ENCODE results near the gene SNAP23.

Gene SNAP23

GRCh38 chr15:42558739-42559138 is 63.3 kb downstream of the SNAP23 start:
- no peak for DNase-seq (ENCODE audit: low read depth, low spot score)

- DNase-seq (ENCODE audit: low read depth, low spot score): peak; percentile 97
Observed at GRCh38 chr15:42575188-42576039, 80.0 kb downstream of the SNAP23 start, which contains the start of gene STARD9. Gene STARD9, plus strand, starts transcription at chr15:42575606. Its CDS starts 110 bp downstream, at chr15:42575716.

DNA sequence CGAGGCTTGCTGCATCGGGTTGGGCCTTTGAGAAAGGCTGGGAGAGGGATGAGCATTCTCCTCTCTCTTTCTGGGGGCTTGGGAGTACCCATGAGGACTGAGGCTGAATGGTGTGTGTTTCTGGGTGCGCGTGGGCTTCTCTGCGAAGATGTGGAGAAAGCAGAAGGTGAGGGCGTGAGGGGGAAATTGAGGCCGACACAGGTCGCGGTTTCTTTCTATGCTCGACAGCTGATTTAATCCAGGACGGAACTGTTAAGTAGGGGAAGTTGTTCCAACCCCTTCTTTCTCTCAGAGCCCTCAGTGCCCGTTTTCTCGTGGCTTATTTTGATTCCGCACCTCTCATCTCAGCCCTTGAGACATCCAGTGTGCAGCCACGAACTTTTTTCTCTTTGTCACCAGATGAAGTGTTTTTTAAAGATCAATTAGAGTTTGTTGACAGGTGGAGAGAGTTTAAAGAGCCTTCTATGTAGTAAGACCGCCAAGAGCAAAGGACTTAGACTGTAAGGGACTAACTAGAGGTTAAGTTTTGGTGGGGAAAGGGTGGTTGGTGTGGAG is 80.7 kb downstream of the SNAP23 start:
- DNase-seq (ENCODE audit: low read depth, low spot score): no peak

GRCh38 chr15:42576776-42577175 is 81.3 kb downstream of the SNAP23 start:
- DNase-seq (ENCODE audit: low read depth, low spot score): no peak

- no peak for DNase-seq (ENCODE audit: low read depth, low spot score)
Observed at GRCh38 chr15:42577514-42578031, 82.1 kb downstream of the SNAP23 start.

- no peak for DNase-seq (ENCODE audit: low read depth, low spot score)
Observed at GRCh38 chr15:42578984-42579537, 83.6 kb downstream of the SNAP23 start.

DNA sequence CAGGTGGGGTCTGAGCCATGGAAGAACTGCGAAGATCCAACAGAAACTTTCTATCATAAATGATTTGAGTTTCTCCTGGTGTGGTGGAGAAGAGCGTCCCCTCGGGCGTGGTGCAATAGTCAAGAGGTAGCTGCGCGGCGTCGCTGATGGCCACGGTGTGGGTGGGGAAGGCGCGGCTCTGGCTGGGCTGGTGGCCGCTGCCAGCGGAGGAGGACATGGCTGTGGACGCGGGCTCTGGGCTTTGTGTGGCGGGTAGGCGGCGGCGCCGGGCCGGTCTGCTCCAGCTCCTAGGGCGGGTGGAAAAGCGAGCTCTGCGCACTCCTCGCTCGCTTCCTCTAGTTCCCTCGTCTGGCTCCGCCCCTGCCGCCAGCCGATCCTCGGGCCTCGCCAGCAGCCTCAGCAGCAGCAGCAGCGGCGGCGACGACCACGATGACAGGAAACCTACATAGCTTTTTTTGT is 85.9 kb downstream of the SNAP23 start:
- no peak for DNase-seq (ENCODE audit: low read depth, low spot score)
